Uterus (tissue), 4 donors: ENCODE measurements around the gene MRLN. TPM values are rescaled to one million over a fixed set of nuclear protein-coding genes. Genes with fewer than 3 reads are reported as not detected.

Experiments
- DNase-seq, 2 donors: peaks; one replicate each; pipeline ENCODE4 v3.0.0-alpha.2; 2019 to 2020
- H3K27ac ChIP-seq, 2 donors: fragments of 200-600 bp; sonication (generic); 1 replicate in 1 of 2; 2 replicates in 1 of 2; pipeline ENCODE4 v1.5.1; 2016 to 2018
- H3K27me3 ChIP-seq, 2 donors: fragments of 200-600 bp; sonication (generic); one replicate each; pipeline ENCODE4 v1.5.1; 2018 to 2019; ENCODE audit warnings: control low read depth in 1 of 2
- H3K36me3 ChIP-seq, 2 donors: fragments of 200-600 bp; sonication (generic); one replicate each; pipeline ENCODE4 v1.5.1; 2019; ENCODE audit warnings: control low read depth in 1 of 2
- H3K4me1 ChIP-seq, 2 donors: fragments of 200-600 bp; sonication (generic); one replicate each; pipeline ENCODE4 v1.5.1; 2018 to 2019; ENCODE audit warnings: control low read depth in 1 of 2
- H3K4me3 ChIP-seq, 2 donors: fragments of 200-600 bp; sonication (generic); 1 replicate in 1 of 2; 2 replicates in 1 of 2; pipeline ENCODE4 v1.5.1; 2018 to 2019; ENCODE audit warnings: mild to moderate bottlenecking in 1 of 2
- H3K9me3 ChIP-seq, 2 donors: fragments of 200-600 bp; sonication (generic); one replicate each; pipeline ENCODE4 v1.5.1; 2019; ENCODE audit warnings: control low read depth in 1 of 2
- CTCF ChIP-seq, 4 experiments: fragments of 200-600 bp in 2 of 4; fragments of 450-650 bp in 2 of 4; sonication (generic) in 2 of 4; IDR thresholded peaks; one replicate each; pipeline ENCODE4 v1.5.1; 2016 to 2019; ENCODE audit warnings: antibody characterized with exemption in 4 of 4, mild to moderate bottlenecking in 2 of 4, moderate library complexity in 1 of 4
- POLR2A ChIP-seq, 2 donors: fragments of 450-650 bp; IDR thresholded peaks; one replicate each; pipeline ENCODE4 v1.6.1; 2016; ENCODE audit warnings: antibody characterized with exemption in 2 of 2, mild to moderate bottlenecking in 1 of 2, moderate library complexity in 1 of 2
- intact Hi-C: fragments of 100-400 bp; cut with DNase I; formaldehyde crosslinking; loops from one replicate; pipeline ENCODE4 v1.15.1; 2023; ENCODE audit warnings: low total_unique reads
- total RNA-seq, 4 donors: library from RNA; depleted of rRNA in 3 of 4; stranded (reverse); fragments of >200 nt in 3 of 4; gene quantifications; one replicate each; pipeline versions ENCODE4 v1.1.0 to v1.2.4, GENCODE V29; 2014 to 2023
- donor health status: DM: yes; HTN: yes; CAD: no.

MRLN gene
- total RNA-seq, 4 donors from 2014 or later = 0.35 TPM; not detected in 3

DNA sequence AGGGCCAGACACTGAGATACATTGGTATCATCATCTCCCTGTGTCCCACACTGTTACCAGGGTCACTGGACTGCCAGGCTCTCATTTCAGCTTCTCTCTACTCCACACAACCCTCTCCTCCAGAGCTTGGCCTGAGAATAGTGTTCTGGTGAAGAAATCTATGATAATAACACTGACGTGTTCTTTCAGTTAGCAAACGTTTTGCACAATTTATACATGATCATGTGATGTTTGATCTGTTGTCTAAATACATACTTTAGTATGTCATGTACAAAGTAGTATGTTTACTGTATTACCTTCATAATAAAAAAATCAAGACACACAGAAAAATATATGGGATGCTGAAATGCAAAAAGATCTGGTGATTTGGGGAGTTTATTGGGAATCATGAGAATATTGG, 48.6 kb downstream of the MRLN start:
- DNase-seq = no peak
- intact Hi-C loops = no loop called here
- Histone ChIP-seq H3K4me1 (no peaks in the 10 kb centered on the region), H3K27ac (no peak overlapping the region), H3K9me3 (no peaks in the 10 kb centered on the region), H3K36me3 (no peaks in the 10 kb centered on the region), H3K4me3 (no peak overlapping the region), H3K27me3 (no peaks in the 10 kb centered on the region)
- TF ChIP-seq CTCF (IDR thresholded peaks at IDR 0.05) (no peak), POLR2A (IDR thresholded peaks at IDR 0.05) (no peak)

- Histone ChIP-seq H3K36me3 (no peaks in the 10 kb centered on the region), H3K27ac (no peak overlapping the region), H3K9me3 (no peaks in the 10 kb centered on the region), H3K27me3 (no peaks in the 10 kb centered on the region), H3K4me1 (no peaks in the 10 kb centered on the region), H3K4me3 (no peak overlapping the region)
- intact Hi-C loops = no loop called here
- DNase-seq = no peak
- no peak for TF ChIP-seq POLR2A (IDR thresholded peaks at IDR 0.05)
- TF ChIP-seq CTCF (IDR thresholded peaks at IDR 0.05) = no peak
These were observed 50.9 kb downstream of the MRLN start for GRCh38 chr10:59702347-59702746.

DNA sequence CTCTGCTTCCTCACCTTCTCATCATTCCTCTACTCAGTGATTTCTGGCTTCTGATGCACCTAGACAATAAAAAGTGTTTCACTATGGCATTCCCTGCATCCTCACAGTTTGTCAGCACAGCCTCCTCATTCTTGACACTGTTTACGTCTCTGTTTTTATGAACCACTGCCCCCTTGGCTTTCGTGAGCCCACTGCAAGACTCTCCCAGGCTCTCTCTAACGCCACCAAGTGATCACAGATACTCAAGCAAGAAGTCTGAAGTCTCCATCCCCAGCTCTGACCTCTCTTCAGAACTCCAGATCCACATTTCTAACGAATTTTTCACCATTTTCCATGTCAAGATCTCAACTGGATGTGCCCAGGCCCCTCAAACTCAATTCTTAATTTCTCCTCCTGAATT, 52.5 kb downstream of the MRLN start:
- intact Hi-C loops = no loop called here
- DNase-seq = no peak
- H3K4me1 ChIP-seq = no peaks in the 10 kb centered on the region
- H3K36me3 ChIP-seq = no peaks in the 10 kb centered on the region
- TF ChIP-seq CTCF (IDR thresholded peaks at IDR 0.05) (no peak), POLR2A (IDR thresholded peaks at IDR 0.05) (no peak)
- no peak overlapping the region for H3K4me3 ChIP-seq
- H3K27ac ChIP-seq = no peak overlapping the region
- no peaks in the 10 kb centered on the region for H3K27me3 ChIP-seq
- H3K9me3 ChIP-seq = no peaks in the 10 kb centered on the region

DNA sequence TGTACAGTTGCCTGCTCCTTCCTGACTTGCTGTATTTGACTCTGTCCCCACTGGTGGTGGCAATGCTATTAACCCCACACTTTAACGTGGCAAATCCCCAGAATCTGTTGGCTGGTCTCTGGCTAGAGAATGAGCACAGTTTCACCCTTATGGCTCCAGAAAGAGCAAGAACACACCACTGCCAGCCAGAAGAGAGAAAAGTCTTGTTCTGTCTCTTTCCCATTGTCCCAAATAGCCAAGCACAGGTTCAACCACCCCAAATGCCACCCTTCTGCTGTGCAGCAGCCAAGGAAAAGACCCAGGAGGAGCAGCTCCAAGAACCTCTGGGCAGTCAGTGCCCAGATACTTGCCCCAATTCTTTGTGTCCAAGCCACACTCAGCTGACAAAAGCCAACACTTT, 54.9 kb downstream of the MRLN start:
- no peak for DNase-seq
- Histone ChIP-seq H3K4me1 (no peaks in the 10 kb centered on the region), H3K9me3 (no peaks in the 10 kb centered on the region), H3K36me3 (no peaks in the 10 kb centered on the region), H3K27ac (no peak overlapping the region), H3K27me3 (no peaks in the 10 kb centered on the region), H3K4me3 (no peak overlapping the region)
- TF ChIP-seq POLR2A (IDR thresholded peaks at IDR 0.05) = no peak
- no peak for TF ChIP-seq CTCF (IDR thresholded peaks at IDR 0.05)
- intact Hi-C loops = no loop called here

- Histone ChIP-seq H3K27me3 (no peaks in the 10 kb centered on the region), H3K4me3 (no peak overlapping the region), H3K36me3 (no peaks in the 10 kb centered on the region), H3K27ac (no peak overlapping the region), H3K4me1 (no peaks in the 10 kb centered on the region), H3K9me3 (no peaks in the 10 kb centered on the region)
- TF ChIP-seq CTCF (IDR thresholded peaks at IDR 0.05) = no peak
- no peak for TF ChIP-seq POLR2A (IDR thresholded peaks at IDR 0.05)
- intact Hi-C loops = no loop called here
- no peak for DNase-seq
These were observed 57.6 kb downstream of the MRLN start for GRCh38 chr10:59695637-59696036.
